Stomach smooth muscle (tissue), 2 donors: ENCODE results near the gene SMG7.

Source experiments
- H3K27ac ChIP-seq: one replicate; pipeline ENCODE4 v1.7.0; 2013; ENCODE audit warnings: mild to moderate bottlenecking, low read length, inconsistent platforms
- H3K27me3 ChIP-seq, 2 donors: one replicate each; pipeline ENCODE4 v1.7.0; 2013; ENCODE audit warnings: low read length in 2 of 2; ENCODE audit not compliant: insufficient read depth in 2 of 2, control insufficient read depth in 1 of 2
- H3K36me3 ChIP-seq, 2 donors: one replicate each; pipeline ENCODE4 v1.7.0; 2013; ENCODE audit warnings: low read length in 2 of 2; ENCODE audit not compliant: control insufficient read depth in 2 of 2, insufficient read depth in 2 of 2
- H3K4me1 ChIP-seq: one replicate; pipeline ENCODE4 v1.7.0; 2013; ENCODE audit warnings: low read length; ENCODE audit not compliant: control insufficient read depth, insufficient read depth
- H3K4me3 ChIP-seq, 2 donors: one replicate each; pipeline ENCODE4 v1.7.0; 2013; ENCODE audit warnings: low read length in 2 of 2
- H3K9ac ChIP-seq, 2 donors: one replicate each; pipeline ENCODE4 v1.7.0; 2013; ENCODE audit warnings: low read length in 2 of 2, mild to moderate bottlenecking in 1 of 2
- H3K9me3 ChIP-seq, 2 donors: one replicate each; pipeline ENCODE4 v1.7.0; 2013; ENCODE audit warnings: low read length in 2 of 2; ENCODE audit not compliant: control insufficient read depth in 2 of 2
- donor health status: healthy.
- donor health status: Pancreatic carcinoma.

Gene SMG7

GRCh38 chr1:183512450-183512849 lies 40.2 kb downstream of the SMG7 start:
- peaks cover 0 to under 1% of the 10 kb centered on the region in 2 donors for H3K36me3 ChIP-seq
- H3K4me1 ChIP-seq: peaks cover 5% of the 10 kb centered on the region
- H3K9me3 ChIP-seq: no peaks in the 10 kb centered on the region
- no peak overlapping the region for H3K9ac ChIP-seq
- H3K27me3 ChIP-seq: no peaks in the 10 kb centered on the region
- no peak overlapping the region for H3K4me3 ChIP-seq
- no peak overlapping the region for H3K27ac ChIP-seq

GRCh38 chr1:183514235-183514634 lies 41.9 kb downstream of the SMG7 start:
- H3K4me3 ChIP-seq: no peak overlapping the region
- no peaks in the 10 kb centered on the region for H3K27me3 ChIP-seq
- no peak overlapping the region for H3K27ac ChIP-seq
- peaks cover 5% of the 10 kb centered on the region for H3K4me1 ChIP-seq
- H3K36me3 ChIP-seq: peaks cover 4 to 8% of the 10 kb centered on the region in 2 donors
- no peaks in the 10 kb centered on the region for H3K9me3 ChIP-seq
- H3K9ac ChIP-seq: no peak overlapping the region

- no peak overlapping the region for H3K9ac ChIP-seq
- no peaks in the 10 kb centered on the region for H3K9me3 ChIP-seq
- H3K4me3 ChIP-seq: no peak overlapping the region
- peaks cover 5% of the 10 kb centered on the region for H3K4me1 ChIP-seq
- no peaks in the 10 kb centered on the region for H3K27me3 ChIP-seq
- peaks cover 6 to 9% of the 10 kb centered on the region in 2 donors for H3K36me3 ChIP-seq
- no peak overlapping the region for H3K27ac ChIP-seq
These were observed 42.8 kb downstream of the SMG7 start for GRCh38 chr1:183515002-183515689.

- H3K9me3 ChIP-seq: no peaks in the 10 kb centered on the region
- H3K36me3 ChIP-seq: peaks cover 6 to 9% of the 10 kb centered on the region in 2 donors
- peaks cover 5% of the 10 kb centered on the region for H3K4me1 ChIP-seq
- H3K4me3 ChIP-seq: no peak overlapping the region
- H3K27ac ChIP-seq: no peak overlapping the region
- H3K27me3 ChIP-seq: no peaks in the 10 kb centered on the region
- no peak overlapping the region for H3K9ac ChIP-seq
These were observed 44.4 kb downstream of the SMG7 start for GRCh38 chr1:183516725-183517124.

GRCh38 chr1:183517401-183517800 lies 45.1 kb downstream of the SMG7 start:
- H3K9ac ChIP-seq: no peak overlapping the region
- peaks cover 5% of the 10 kb centered on the region for H3K4me1 ChIP-seq
- H3K36me3 ChIP-seq: peaks cover 6 to 9% of the 10 kb centered on the region in 2 donors
- no peak overlapping the region for H3K27ac ChIP-seq
- no peaks in the 10 kb centered on the region for H3K9me3 ChIP-seq
- no peak overlapping the region for H3K4me3 ChIP-seq
- H3K27me3 ChIP-seq: no peaks in the 10 kb centered on the region

GRCh38 chr1:183520379-183520778 lies 48.1 kb downstream of the SMG7 start:
- Histone ChIP-seq H3K27me3 (no peaks in the 10 kb centered on the region), H3K27ac (no peak overlapping the region), H3K36me3 (peaks cover 6 to 9% of the 10 kb centered on the region in 2 donors), H3K9me3 (no peaks in the 10 kb centered on the region), H3K4me3 (no peak overlapping the region), H3K4me1 (no peaks in the 10 kb centered on the region), H3K9ac (no peak overlapping the region)

- Histone ChIP-seq H3K4me3 (no peak overlapping the region), H3K27me3 (no peaks in the 10 kb centered on the region), H3K9me3 (no peaks in the 10 kb centered on the region), H3K27ac (no peak overlapping the region), H3K9ac (no peak overlapping the region), H3K4me1 (no peaks in the 10 kb centered on the region), H3K36me3 (peaks cover 12 to 13% of the 10 kb centered on the region in 2 donors)
These were observed 49.8 kb downstream of the SMG7 start for GRCh38 chr1:183522104-183522503.

GRCh38 chr1:183528577-183528976 lies 56.3 kb downstream of the SMG7 start:
- Histone ChIP-seq H3K4me1 (no peaks in the 10 kb centered on the region), H3K9ac (no peak overlapping the region), H3K4me3 (no peak overlapping the region), H3K36me3 (peaks cover 26 to 27% of the 10 kb centered on the region in 2 donors), H3K27ac (no peak overlapping the region), H3K9me3 (no peaks in the 10 kb centered on the region), H3K27me3 (no peaks in the 10 kb centered on the region)

GRCh38 chr1:183533617-183534174 lies 61.4 kb downstream of the SMG7 start:
- Histone ChIP-seq H3K9ac (no peak overlapping the region), H3K27ac (no peak overlapping the region), H3K27me3 (no peaks in the 10 kb centered on the region), H3K4me3 (no peak overlapping the region), H3K9me3 (no peaks in the 10 kb centered on the region), H3K36me3 (peaks cover 22 to 39% of the 10 kb centered on the region in 2 donors), H3K4me1 (no peaks in the 10 kb centered on the region)

GRCh38 chr1:183537405-183537804 lies 65.1 kb downstream of the SMG7 start:
- Histone ChIP-seq H3K27ac (no peak overlapping the region), H3K36me3 (peaks cover 29 to 54% of the 10 kb centered on the region in 2 donors), H3K27me3 (no peaks in the 10 kb centered on the region), H3K9me3 (no peaks in the 10 kb centered on the region), H3K4me1 (no peaks in the 10 kb centered on the region), H3K4me3 (no peak overlapping the region), H3K9ac (no peak overlapping the region)

- no peak overlapping the region for H3K9ac ChIP-seq
- no peaks in the 10 kb centered on the region for H3K9me3 ChIP-seq
- H3K27ac ChIP-seq: no peak overlapping the region
- H3K4me3 ChIP-seq: no peak overlapping the region
- no peaks in the 10 kb centered on the region for H3K4me1 ChIP-seq
- no peaks in the 10 kb centered on the region for H3K27me3 ChIP-seq
- H3K36me3 ChIP-seq: peaks cover 45 to 55% of the 10 kb centered on the region in 2 donors
These were observed 71.4 kb downstream of the SMG7 start for GRCh38 chr1:183543619-183544204.
